K562 (cell line): ENCODE measurements around the gene ZSWIM1. TPM values are rescaled to one million over a fixed set of nuclear protein-coding genes. Genes with fewer than 3 reads are reported as not detected.

Experiments
- ATAC-seq: fragments of 200-7000 bp; cut with Tn5 transposase; 3 replicates; pipeline ENCODE4 v1.9.1; 2020; ENCODE audit warnings: moderate library complexity
- BruUV-seq: library from RNA; stranded (reverse); fragments of 400-500 nt; replicated peaks from 2 replicates; lab custom pipeline; 2021; lab: Mats Ljungman, UMichigan
- CTCF ChIA-PET: fragments of 300-600 bp; formaldehyde crosslinking; extraction: SDS; loops from one replicate; lab custom pipeline; 2021; ENCODE audit warnings: low intra/inter-chr PET ratio; lab: Yijun Ruan, JAX
- POLR2A ChIA-PET: fragments of 300-600, 350-650 bp; sonication (Branson Sonifier 250); formaldehyde crosslinking; extraction: SDS; loops from one replicate; lab custom pipeline; 2021; ENCODE audit warnings: antibody characterized with exemption, inconsistent platforms; lab: Yijun Ruan, JAX
- DNase-seq, 4 experiments: peaks; one replicate each; pipeline versions ENCODE4 v3.0.0 to v3.0.0-alpha.2; 2011 to 2018; ENCODE audit warnings: low spot score in 3 of 4, mixed read lengths in 3 of 4; ENCODE audit errors: extremely low read depth in 1 of 4
- FAIRE-seq: peaks from 2 replicates; lab custom pipeline; 2011; peaks lifted over from hg19 to GRCh38; lab: Jason Lieb, UNC
- H2AFZ ChIP-seq: 2 replicates; pipeline ENCODE4 v1.6.0; 2011; ENCODE audit warnings: low read depth, low read length, control low read depth, inconsistent platforms
- H3K27ac ChIP-seq: fragments of 200-600 bp; 3 replicates; pipeline ENCODE4 v1.8.0; 2011; ENCODE audit warnings: low read depth, mild to moderate bottlenecking, control low read depth, inconsistent platforms, low read length, moderate library complexity, mixed read lengths; ENCODE audit errors: extremely low read depth
- H3K27me3 ChIP-seq, 2 experiments: fragments of 300-600 bp in 1 of 2; 2 replicates in 1 of 2; 3 replicates in 1 of 2; pipeline versions ENCODE4 v1.6.0 to v1.8.0; 2011; ENCODE audit warnings: inconsistent platforms in 2 of 2, low read length in 2 of 2, mild to moderate bottlenecking in 1 of 2, mixed read lengths in 1 of 2, moderate library complexity in 1 of 2; ENCODE audit not compliant: control insufficient read depth in 2 of 2, insufficient read depth in 2 of 2
- H3K36me3 ChIP-seq: fragments of 300-600 bp; 3 replicates; pipeline ENCODE4 v1.8.0; 2011; ENCODE audit warnings: mild to moderate bottlenecking, low read length, inconsistent platforms; ENCODE audit not compliant: control insufficient read depth, insufficient read depth
- H3K4me1 ChIP-seq, 2 experiments: fragments of 200-600 bp in 1 of 2; replicated peaks in 1 of 2; 2 replicates in 1 of 2; 3 replicates in 1 of 2; pipeline versions ENCODE4 v1.5.1 to v1.8.0; 2011; ENCODE audit warnings: inconsistent platforms in 2 of 2, low read length in 2 of 2, mild to moderate bottlenecking in 1 of 2, mixed read lengths in 1 of 2, moderate library complexity in 1 of 2; ENCODE audit not compliant: control insufficient read depth in 2 of 2, insufficient read depth in 2 of 2
- H3K4me2 ChIP-seq: 2 replicates; pipeline ENCODE4 v1.6.1; 2011; ENCODE audit warnings: low read length, control low read depth, inconsistent platforms, mixed read lengths; ENCODE audit not compliant: insufficient read depth
- H3K4me3 ChIP-seq: fragments of 200-600 bp; sonication (generic), shearing (Covaris generic); 2 replicates; pipeline ENCODE4 v1.5.1; 2016; ENCODE audit warnings: control low read depth, inconsistent platforms
- H3K79me2 ChIP-seq: fragments of 200-600 bp; 3 replicates; pipeline ENCODE4 v1.8.0; 2011; ENCODE audit warnings: low read length, inconsistent platforms; ENCODE audit not compliant: control insufficient read depth, insufficient read depth
- H3K9ac ChIP-seq, 2 experiments: 2 replicates each; pipeline versions ENCODE4 v1.6.0 to v1.6.1; 2011; ENCODE audit warnings: low read depth in 2 of 2, low read length in 2 of 2, control low read depth in 1 of 2, inconsistent platforms in 1 of 2, mild to moderate bottlenecking in 1 of 2, mixed read lengths in 1 of 2; ENCODE audit not compliant: insufficient read depth in 1 of 2
- H3K9me1 ChIP-seq: one replicate; pipeline ENCODE4 v1.6.0; 2011; ENCODE audit warnings: inconsistent platforms, mild to moderate bottlenecking, low read length, moderate library complexity; ENCODE audit not compliant: control insufficient read depth, insufficient read depth
- H3K9me3 ChIP-seq: replicated peaks from 2 replicates; pipeline ENCODE4 v1.5.1; 2011; ENCODE audit warnings: low read depth, low read length, inconsistent platforms; ENCODE audit not compliant: control insufficient read depth, insufficient read depth
- H4K20me1 ChIP-seq: replicated peaks from 2 replicates; pipeline ENCODE4 v1.6.1; 2011; ENCODE audit warnings: low read length, inconsistent platforms, mixed read lengths; ENCODE audit not compliant: control insufficient read depth, insufficient read depth
- ARNT ChIP-seq, 2 experiments: fragments of 450-650 bp; IDR thresholded peaks; 2 replicates each; pipeline ENCODE4 v1.6.1; 2016; ENCODE audit warnings: mild to moderate bottlenecking in 1 of 2
- CHD1 ChIP-seq: fragments of 200-600 bp; sonication (generic); IDR thresholded peaks from one replicate; pipeline ENCODE4 v1.6.1; 2012; ENCODE audit warnings: mild to moderate bottlenecking, moderate library complexity, low read length, inconsistent platforms
- CXXC5 ChIP-seq: fragments of 250-450 bp; sonication (Bioruptor Pico); IDR thresholded peaks from 2 replicates; pipeline ENCODE4 v1.8.0; 2022; ENCODE audit warnings: inconsistent platforms, mild to moderate bottlenecking, moderate library complexity
- ETV6 ChIP-seq, 3 experiments: fragments of 150-350 bp in 1 of 3; sonication (generic) in 1 of 3; formaldehyde crosslinking in 1 of 3; IDR thresholded peaks; 2 replicates each; pipeline versions ENCODE4 v1.6.1 to v1.8.0; 2014 to 2022; ENCODE audit warnings: borderline replicate concordance in 2 of 3, low read depth in 2 of 3, antibody characterized with exemption in 1 of 3, low read length in 1 of 3, mild to moderate bottlenecking in 1 of 3, missing genetic modification reagents in 1 of 3
- MTA2 ChIP-seq: fragments of 450-650 bp; IDR thresholded peaks from 2 replicates; pipeline ENCODE4 v1.6.1; 2016; ENCODE audit warnings: low read depth
- NFE2L1 ChIP-seq: fragments of 450-650 bp; IDR thresholded peaks from 2 replicates; pipeline ENCODE4 v1.6.1; 2016; ENCODE audit warnings: missing genetic modification characterization, low read depth, mild to moderate bottlenecking, missing compliant biosample characterization, moderate library complexity, borderline replicate concordance
- NFRKB ChIP-seq: fragments of 450-650 bp; IDR thresholded peaks from 2 replicates; pipeline ENCODE4 v1.6.1; 2016; ENCODE audit warnings: low read depth
- RFX1 ChIP-seq: fragments of 450-650 bp; IDR thresholded peaks from 2 replicates; pipeline ENCODE4 v1.6.1; 2016; ENCODE audit warnings: mild to moderate bottlenecking, moderate library complexity
- UBTF ChIP-seq, 2 experiments: IDR thresholded peaks; 2 replicates each; pipeline ENCODE4 v1.6.1; 2012; ENCODE audit warnings: improper control_type of control experiment in 2 of 2, low read depth in 2 of 2, low read length in 2 of 2, borderline replicate concordance in 1 of 2
- ZNF551 ChIP-seq: fragments of 250-450 bp; sonication (Bioruptor Pico); IDR thresholded peaks from 2 replicates; pipeline ENCODE4 v1.5.0; 2021; ENCODE audit warnings: mild to moderate bottlenecking, moderate library complexity
- WGBS: fragments of 100-300 bp; shearing (Covaris generic); methylation state at CpG from one replicate; pipeline ENCODE4 v1.1.6; 2016; ENCODE audit warnings: low coverage, mixed read lengths; ENCODE audit not compliant: insufficient coverage; ENCODE audit errors: missing lambda C conversion rate; 5-methylcytosine and 5-hydroxymethylcytosine counted together
- in situ Hi-C: fragments of 300-500 bp; cut with MboI; formaldehyde crosslinking; loops from 4 replicates; pipeline ENCODE4 v1.15.0; 2018; ENCODE audit warnings: inconsistent platforms, mixed read lengths
- intact Hi-C: fragments of 100-400 bp; cut with micrococcal nuclease; formaldehyde crosslinking; loops from 2 replicates; pipeline ENCODE4 v1.14.2; 2022
- polyA plus RNA-seq, 8 experiments: library from polyadenylated mRNA; depleted of rRNA in 4 of 8; stranded (reverse) in 5 of 8; unstranded in 3 of 8; fragments of >200 nt; fragmentation: Nextera tagmentation in 2 of 8; fragmentation: Illumina TruSeq in 1 of 8; extraction: Ambion mirVana in 2 of 8; extraction: Trizol in 1 of 8; gene quantifications; 2 replicates each; pipeline versions ENCODE4 v1.2.1 to v1.2.3, GENCODE V29; 2011 to 2014; ENCODE audit warnings: inconsistent platforms in 1 of 8, missing spikeins in 1 of 8
- total RNA-seq, 7 experiments: library from RNA; depleted of rRNA in 6 of 7; stranded (reverse); fragments of >200 nt in 6 of 7; fragmentation: Illumina TruSeq in 2 of 7; extraction: Trizol in 2 of 7; gene quantifications; 2 replicates each; pipeline versions ENCODE4 v1.2.1 to v1.2.3, GENCODE V29; 2011 to 2021; ENCODE audit warnings: low replicate concordance in 1 of 7
- TF ChIP-seq, protein P1 (sequence below): fragments of 450-650 bp; conservative IDR thresholded peaks from 2 replicates; pipeline ENCODE4 v1.6.1; 2016; ENCODE audit warnings: missing genetic modification characterization, low read depth, mild to moderate bottlenecking, missing compliant biosample characterization, moderate library complexity
- TF ChIP-seq, protein P2 (sequence below): sonication (generic); formaldehyde crosslinking; IDR thresholded peaks from 2 replicates; pipeline ENCODE4 v1.8.0; 2022; ENCODE audit warnings: mild to moderate bottlenecking, missing genetic modification reagents

Gene ZSWIM1
- total and polyA plus RNA-seq, 9 of the 15 experiments (the other 6 are each of a cell fraction or from before 2014, with no cell fraction given): 2.5 to 15.6 (median 9.5) TPM

DNA sequence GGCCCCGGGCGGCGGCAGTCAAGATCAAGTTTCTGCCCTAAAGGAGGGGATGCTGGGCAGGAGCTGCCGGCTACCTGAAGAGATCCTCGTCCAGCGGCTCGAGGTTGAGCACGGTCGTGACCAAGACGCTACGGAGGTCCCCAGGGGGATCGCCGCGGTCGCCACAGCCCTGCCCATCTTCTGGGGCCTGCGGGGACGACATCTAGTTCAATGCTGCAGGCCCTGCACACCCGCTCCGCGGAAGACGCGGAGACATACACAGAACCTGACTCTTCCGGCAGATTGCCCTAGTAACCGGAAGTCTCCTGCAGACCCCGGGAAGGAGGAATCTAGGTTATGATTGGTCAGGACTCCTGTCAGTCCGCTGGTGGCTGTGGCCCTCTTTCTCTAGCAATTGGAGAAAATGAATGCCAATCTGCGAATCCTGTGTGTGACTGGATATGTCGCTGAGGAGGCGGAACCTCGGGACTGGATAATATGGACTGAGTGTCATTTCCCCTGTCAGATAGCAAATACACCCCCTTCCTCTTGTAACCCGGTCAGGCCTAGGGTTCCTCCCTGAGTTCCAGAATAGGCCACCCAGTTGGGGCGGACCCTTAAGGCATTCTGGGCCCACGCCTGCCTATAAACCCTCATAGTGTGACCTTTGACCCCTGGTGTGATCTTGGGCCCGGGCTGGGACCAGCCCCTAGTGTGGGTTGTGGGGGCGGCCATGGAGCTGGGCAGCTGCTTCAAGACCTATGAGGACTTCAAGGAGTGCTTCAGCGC is 23.7 kb upstream of the ZSWIM1 start, which contains the start of the genes ACOT8 and ZSWIM3 (continued):
- TF ChIP-seq NFE2L1: no peak
- peak; percentile 42; the same call in 1 of the 2 replicates for TF ChIP-seq NFRKB
- TF ChIP-seq ZNF551: no peak
- TF ChIP-seq CHD1: peak; percentile 81
- peak; percentile 71 for TF ChIP-seq RFX1
- TF ChIP-seq, protein P1, sequence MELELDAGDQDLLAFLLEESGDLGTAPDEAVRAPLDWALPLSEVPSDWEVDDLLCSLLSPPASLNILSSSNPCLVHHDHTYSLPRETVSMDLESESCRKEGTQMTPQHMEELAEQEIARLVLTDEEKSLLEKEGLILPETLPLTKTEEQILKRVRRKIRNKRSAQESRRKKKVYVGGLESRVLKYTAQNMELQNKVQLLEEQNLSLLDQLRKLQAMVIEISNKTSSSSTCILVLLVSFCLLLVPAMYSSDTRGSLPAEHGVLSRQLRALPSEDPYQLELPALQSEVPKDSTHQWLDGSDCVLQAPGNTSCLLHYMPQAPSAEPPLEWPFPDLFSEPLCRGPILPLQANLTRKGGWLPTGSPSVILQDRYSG (tag): peak; percentile 48; the same call in 1 of the 2 replicates
- peak; percentile 59 for TF ChIP-seq MTA2

DNA sequence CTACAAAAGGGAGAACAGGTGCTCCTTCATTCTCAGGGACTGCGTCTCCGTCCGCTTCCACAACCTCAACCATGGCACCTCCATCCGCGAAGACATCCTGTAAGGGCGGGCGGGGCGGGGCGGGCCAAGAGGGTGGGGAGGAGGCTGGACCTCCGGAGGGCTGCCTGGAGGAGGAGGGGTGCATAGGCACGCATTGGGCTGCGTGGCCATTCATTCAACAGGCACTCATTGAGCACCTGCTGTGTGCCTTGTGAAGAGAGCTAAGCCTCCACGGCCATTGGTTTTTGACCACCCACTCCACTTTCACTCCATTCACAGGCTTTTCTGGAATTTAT is 23.2 kb upstream of the ZSWIM1 start:
- in situ Hi-C loops: no loop called here
- intact Hi-C loops: loop anchor here (2.0 kb wide), 1 partner anchor 77 kb away; the partner anchor contains the start of gene PCIF1
- ATAC-seq (peak; percentile 73), DNase-seq (peak; percentile 70 to 82 (median 80)), FAIRE-seq (no peak)
- Histone ChIP-seq H3K9ac (peak overlapping the region; percentile 57 to 78), H3K27ac (peak overlapping the region; percentile 88), H3K27me3 (no peaks in the 10 kb centered on the region), H3K4me1 (peaks cover 21 to 28% of the 10 kb centered on the region in 2 experiments), H3K9me1 (no peaks in the 10 kb centered on the region), H3K4me2 (peak overlapping the region; percentile 94), H3K79me2 (peaks cover 24% of the 10 kb centered on the region), H2AFZ (peak overlapping the region; percentile 93), H3K36me3 (peaks cover 10% of the 10 kb centered on the region; the same call in 2 of the 3 replicates), H4K20me1 (no peaks in the 10 kb centered on the region), H3K4me3 (peak overlapping the region; percentile 72), H3K9me3 (no peaks in the 10 kb centered on the region)
- no TSS peak for BruUV-seq
- ChIA-PET CTCF (no interaction called here), POLR2A (interaction anchor here (0.6 to 1.3 kb wide), 3 partner anchors 20 to 54 kb away, joined by 3 read pairs; partner anchors contain the start of gene PLTP)
- 3% methylated on average over 11 of the region's 13 CpGs for WGBS
- peak; percentile 36 for TF ChIP-seq CXXC5 (CRISPR knock-in tag)
- TF ChIP-seq UBTF (IDR thresholded peaks at IDR 0.05; ENCODE audit: borderline replicate concordance in 1 of 2, low read depth in 2 of 2, low read length in 2 of 2): no peak
- TF ChIP-seq, protein P2, sequence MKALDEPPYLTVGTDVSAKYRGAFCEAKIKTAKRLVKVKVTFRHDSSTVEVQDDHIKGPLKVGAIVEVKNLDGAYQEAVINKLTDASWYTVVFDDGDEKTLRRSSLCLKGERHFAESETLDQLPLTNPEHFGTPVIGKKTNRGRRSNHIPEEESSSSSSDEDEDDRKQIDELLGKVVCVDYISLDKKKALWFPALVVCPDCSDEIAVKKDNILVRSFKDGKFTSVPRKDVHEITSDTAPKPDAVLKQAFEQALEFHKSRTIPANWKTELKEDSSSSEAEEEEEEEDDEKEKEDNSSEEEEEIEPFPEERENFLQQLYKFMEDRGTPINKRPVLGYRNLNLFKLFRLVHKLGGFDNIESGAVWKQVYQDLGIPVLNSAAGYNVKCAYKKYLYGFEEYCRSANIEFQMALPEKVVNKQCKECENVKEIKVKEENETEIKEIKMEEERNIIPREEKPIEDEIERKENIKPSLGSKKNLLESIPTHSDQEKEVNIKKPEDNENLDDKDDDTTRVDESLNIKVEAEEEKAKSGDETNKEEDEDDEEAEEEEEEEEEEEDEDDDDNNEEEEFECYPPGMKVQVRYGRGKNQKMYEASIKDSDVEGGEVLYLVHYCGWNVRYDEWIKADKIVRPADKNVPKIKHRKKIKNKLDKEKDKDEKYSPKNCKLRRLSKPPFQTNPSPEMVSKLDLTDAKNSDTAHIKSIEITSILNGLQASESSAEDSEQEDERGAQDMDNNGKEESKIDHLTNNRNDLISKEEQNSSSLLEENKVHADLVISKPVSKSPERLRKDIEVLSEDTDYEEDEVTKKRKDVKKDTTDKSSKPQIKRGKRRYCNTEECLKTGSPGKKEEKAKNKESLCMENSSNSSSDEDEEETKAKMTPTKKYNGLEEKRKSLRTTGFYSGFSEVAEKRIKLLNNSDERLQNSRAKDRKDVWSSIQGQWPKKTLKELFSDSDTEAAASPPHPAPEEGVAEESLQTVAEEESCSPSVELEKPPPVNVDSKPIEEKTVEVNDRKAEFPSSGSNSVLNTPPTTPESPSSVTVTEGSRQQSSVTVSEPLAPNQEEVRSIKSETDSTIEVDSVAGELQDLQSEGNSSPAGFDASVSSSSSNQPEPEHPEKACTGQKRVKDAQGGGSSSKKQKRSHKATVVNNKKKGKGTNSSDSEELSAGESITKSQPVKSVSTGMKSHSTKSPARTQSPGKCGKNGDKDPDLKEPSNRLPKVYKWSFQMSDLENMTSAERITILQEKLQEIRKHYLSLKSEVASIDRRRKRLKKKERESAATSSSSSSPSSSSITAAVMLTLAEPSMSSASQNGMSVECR: 0 out of 2 replicates have a peak, but pooled peaks have one; percentile 53
- TF ChIP-seq ARNT (IDR thresholded peaks at IDR 0.05): no peak
- no peak for TF ChIP-seq ETV6 (IDR thresholded peaks at IDR 0.05; ENCODE audit: borderline replicate concordance in 1 of 2, low read depth in 2 of 2, low read length in 1 of 2)
- no peak for TF ChIP-seq ETV6 (CRISPR knock-in tag; IDR thresholded peaks at IDR 0.05; ENCODE audit: borderline replicate concordance)
